Panc1 (cell line): Measurements from ENCODE around the gene IL15. TPM values are rescaled to one million over a fixed set of nuclear protein-coding genes. Genes with fewer than 3 reads are reported as not detected.

Experiments
- ATAC-seq: fragments of 200-7000 bp; cut with Tn5 transposase; 2 replicates; pipeline ENCODE4 v1.9.1; 2020; ENCODE audit warnings: mild to moderate bottlenecking, moderate library complexity
- BruUV-seq: library from RNA; stranded (reverse); fragments of 400-500 nt; replicated peaks from 2 replicates; lab custom pipeline; 2021; lab: Mats Ljungman, UMichigan
- CTCF ChIA-PET: fragments of 300-600 bp; sonication (Branson Sonifier 250); formaldehyde crosslinking; loops from one replicate; lab custom pipeline; 2022; ENCODE audit warnings: antibody characterized with exemption; lab: Charles Lee
- POLR2A ChIA-PET: fragments of 300-600 bp; sonication (Branson Sonifier 250); formaldehyde crosslinking; loops from one replicate; lab custom pipeline; 2022; ENCODE audit warnings: antibody characterized with exemption; lab: Charles Lee
- DNase-seq: peaks from one replicate; pipeline ENCODE4 v3.0.0-alpha.2; 2010; ENCODE audit warnings: low read depth, low spot score
- H3K27ac ChIP-seq: 2 replicates; pipeline ENCODE4 v1.5.1; 2011; ENCODE audit warnings: mild to moderate bottlenecking, low read length, inconsistent platforms
- H3K27me3 ChIP-seq: fragments of 200-500 bp; sonication (Bioruptor generic); 2 replicates; pipeline ENCODE4 v1.6.0; 2014; ENCODE audit warnings: low read length, inconsistent platforms; ENCODE audit not compliant: control insufficient read depth, insufficient read depth
- H3K36me3 ChIP-seq: fragments of 200-500 bp; sonication (Bioruptor generic); 2 replicates; pipeline ENCODE4 v1.5.1; 2014; ENCODE audit warnings: inconsistent platforms, mild to moderate bottlenecking, low read length, moderate library complexity; ENCODE audit not compliant: control insufficient read depth, insufficient read depth
- H3K4me1 ChIP-seq: 2 replicates; pipeline ENCODE4 v1.5.1; 2011; ENCODE audit warnings: inconsistent platforms, mild to moderate bottlenecking, low read length, moderate library complexity; ENCODE audit not compliant: control insufficient read depth, insufficient read depth
- H3K4me3 ChIP-seq, 2 experiments: 2 replicates each; pipeline ENCODE4 v1.5.1; 2011 to 2012; ENCODE audit warnings: low read depth in 2 of 2, low read length in 2 of 2, mild to moderate bottlenecking in 2 of 2, inconsistent platforms in 1 of 2, moderate library complexity in 1 of 2
- H3K9me3 ChIP-seq: fragments of 200-500 bp; sonication (Bioruptor generic); 2 replicates; pipeline ENCODE4 v1.5.1; 2014; ENCODE audit warnings: low read depth, mild to moderate bottlenecking, inconsistent platforms, low read length, moderate library complexity; ENCODE audit not compliant: control insufficient read depth, insufficient read depth
- CTCF ChIP-seq: fragments of 450-650 bp; IDR thresholded peaks from 2 replicates; pipeline ENCODE4 v1.5.1; 2017; ENCODE audit warnings: mild to moderate bottlenecking
- POLR2AphosphoS5 ChIP-seq: IDR thresholded peaks from 2 replicates; pipeline ENCODE4 v1.6.1; 2012; ENCODE audit warnings: mild to moderate bottlenecking, low read depth, low read length, moderate library complexity
- REST ChIP-seq, 2 experiments: IDR thresholded peaks; 2 replicates each; pipeline ENCODE4 v1.6.1; 2011 to 2012; ENCODE audit warnings: low read depth in 2 of 2, control low read depth in 1 of 2, low read length in 1 of 2, mild to moderate bottlenecking in 1 of 2, moderate library complexity in 1 of 2; ENCODE audit not compliant: insufficient read depth in 1 of 2
- SIN3A ChIP-seq: IDR thresholded peaks from 2 replicates; pipeline ENCODE4 v1.6.1; 2012; ENCODE audit warnings: low read depth, mild to moderate bottlenecking, low read length, moderate library complexity, borderline replicate concordance; ENCODE audit not compliant: insufficient read depth
- TCF7L2 ChIP-seq: IDR thresholded peaks from 2 replicates; pipeline ENCODE4 v1.6.1; 2011; ENCODE audit warnings: mild to moderate bottlenecking, low read depth, low read length, inconsistent platforms
- in situ Hi-C: cut with HindIII; loops from 2 replicates; pipeline ENCODE4 v1.10.0; 2016; ENCODE audit warnings: low sequenced_read_pairs, low pct_unique_long_range_greater_than_20kb
- intact Hi-C: fragments of 100-400 bp; cut with micrococcal nuclease; formaldehyde crosslinking; loops from one replicate; pipeline ENCODE4 v1.10.0; 2022; ENCODE audit not compliant: unreplicated experiment
- total RNA-seq: library from RNA; stranded (reverse); gene quantifications from one replicate; pipeline ENCODE4 v1.2.1, GENCODE V29; 2021; ENCODE audit not compliant: unreplicated experiment

IL15 gene
- total RNA-seq, 1 experiment from 2014 or later: 2.7 TPM

GRCh38 chr4:141642063-141642462 lies 5.7 kb downstream of the IL15 start:
- POLR2A ChIA-PET: no interaction called here
- H3K27ac ChIP-seq: no peak overlapping the region
- no peaks in the 10 kb centered on the region for H3K36me3 ChIP-seq
- in situ Hi-C loops (no loop called here), intact Hi-C loops (no loop called here)
- BruUV-seq: no TSS peak
- CTCF ChIA-PET: no interaction called here
- H3K4me1 ChIP-seq: peaks cover 5% of the 10 kb centered on the region; the same call in 1 of the 2 replicates
- H3K9me3 ChIP-seq: no peaks in the 10 kb centered on the region
- DNase-seq (no peak), ATAC-seq (no peak)
- no peaks in the 10 kb centered on the region for H3K27me3 ChIP-seq
- TF ChIP-seq TCF7L2 (no peak), POLR2AphosphoS5 (no peak), REST (IDR thresholded peaks at IDR 0.05; ENCODE audit: insufficient read depth in 1 of 2, low read depth in 2 of 2, low read length in 1 of 2) (no peak), SIN3A (no peak), CTCF (no peak)
- no peak overlapping the region for H3K4me3 ChIP-seq

GRCh38 chr4:141642711-141643110 lies 6.3 kb downstream of the IL15 start:
- ATAC-seq (peak; percentile 60; the same call in 1 of the 2 replicates), DNase-seq (no peak)
- ChIA-PET POLR2A (no interaction called here), CTCF (no interaction called here)
- TF ChIP-seq POLR2AphosphoS5: no peak
- H3K27ac ChIP-seq: no peak overlapping the region
- H3K27me3 ChIP-seq: no peaks in the 10 kb centered on the region
- H3K4me3 ChIP-seq: no peak overlapping the region
- no peaks in the 10 kb centered on the region for H3K36me3 ChIP-seq
- no peaks in the 10 kb centered on the region; the same call in 1 of the 2 replicates for H3K4me1 ChIP-seq
- in situ Hi-C loops: no loop called here
- BruUV-seq: no TSS peak
- intact Hi-C loops: no loop called here
- no peaks in the 10 kb centered on the region for H3K9me3 ChIP-seq

- TF ChIP-seq SIN3A (no peak), CTCF (no peak), POLR2AphosphoS5 (no peak), REST (IDR thresholded peaks at IDR 0.05; ENCODE audit: insufficient read depth in 1 of 2, low read depth in 2 of 2, low read length in 1 of 2) (no peak), TCF7L2 (no peak)
- Histone ChIP-seq H3K36me3 (no peaks in the 10 kb centered on the region), H3K4me3 (no peak overlapping the region), H3K4me1 (no peaks in the 10 kb centered on the region), H3K9me3 (no peaks in the 10 kb centered on the region), H3K27me3 (no peaks in the 10 kb centered on the region), H3K27ac (no peak overlapping the region)
- ChIA-PET POLR2A (no interaction called here), CTCF (no interaction called here)
- no TSS peak for BruUV-seq
- ATAC-seq (peak; percentile 60; the same call in 1 of the 2 replicates), DNase-seq (no peak)
- intact Hi-C loops: no loop called here
- in situ Hi-C loops: no loop called here
Observed at GRCh38 chr4:141643557-141643956, 7.2 kb downstream of the IL15 start.
